BJ (cell line): ENCODE results near the gene KLC1. TPM values are rescaled to one million over a fixed set of nuclear protein-coding genes. Genes with fewer than 3 reads are reported as not detected.
"Not testable (repeated sequence)": the region's sequence is repeated elsewhere in the genome, so short reads cannot be mapped to it uniquely, and the experiment has no call there.

Experiments
- CTCF ChIA-PET: fragments of 350-600 bp; formaldehyde crosslinking; extraction: SDS; loops from one replicate; lab custom pipeline; 2021; ENCODE audit warnings: antibody characterized with exemption, inconsistent platforms; lab: Yijun Ruan, JAX
- POLR2A ChIA-PET: fragments of 300-600 bp; sonication (Branson Sonifier 250); formaldehyde crosslinking; extraction: SDS; loops from one replicate; lab custom pipeline; 2021; ENCODE audit warnings: antibody characterized with exemption; lab: Charles Lee
- DNase-seq: peaks from one replicate; pipeline ENCODE4 v3.0.0-alpha.2; 2011; ENCODE audit warnings: low read depth
- H3K27me3 ChIP-seq: 2 replicates; pipeline ENCODE4 v1.6.0; 2011; ENCODE audit warnings: low read length; ENCODE audit not compliant: control insufficient read depth, insufficient read depth
- H3K36me3 ChIP-seq: 2 replicates; pipeline ENCODE4 v1.5.1; 2011; ENCODE audit warnings: low read length; ENCODE audit not compliant: control insufficient read depth, insufficient read depth
- H3K4me3 ChIP-seq: 2 replicates; pipeline ENCODE4 v1.5.1; 2011; ENCODE audit warnings: low read depth, mild to moderate bottlenecking, control low read depth, low read length
- polyA plus RNA-seq: library from polyadenylated mRNA; depleted of rRNA; stranded (reverse); fragments of >200 nt; gene quantifications from 2 replicates; pipeline ENCODE4 v1.2.3, GENCODE V29; 2011
- TF ChIP-seq, protein P1 (sequence below): IDR thresholded peaks from 2 replicates; pipeline ENCODE4 v1.5.1; 2011; ENCODE audit warnings: low read depth, mild to moderate bottlenecking, control low read depth, inconsistent platforms, low read length, moderate library complexity; ENCODE audit not compliant: insufficient read depth

KLC1 gene
- polyA plus RNA-seq, 1 experiment, result 112 TPM

DNA sequence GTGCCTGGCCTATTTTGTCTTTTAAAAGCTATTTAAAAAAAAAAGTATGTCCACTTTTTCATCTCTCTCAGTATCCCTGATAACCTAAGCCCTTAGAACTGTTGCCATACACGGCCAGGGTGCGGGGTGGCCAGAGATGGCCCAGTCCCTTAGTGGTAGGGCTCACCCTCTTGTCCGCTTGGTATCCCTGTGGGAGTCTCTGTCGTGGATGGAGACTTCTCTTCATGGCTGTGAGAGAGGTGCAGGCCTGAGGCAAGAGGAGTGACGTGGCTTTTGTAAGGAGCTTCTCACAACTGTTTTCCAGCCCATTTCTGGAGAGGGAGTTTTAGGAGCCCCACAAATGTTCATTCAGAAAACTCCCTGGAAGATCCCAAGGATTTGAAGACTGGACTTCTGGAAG lies 59.4 kb downstream of the KLC1 start:
- Histone ChIP-seq H3K36me3 (peaks cover 26% of the 10 kb centered on the region), H3K4me3 (no peak overlapping the region), H3K27me3 (no peaks in the 10 kb centered on the region)
- CTCF ChIA-PET, result interaction anchor here (1.2 kb wide), 2 partner anchors 8 to 22 kb away, joined by 3 read pairs; no protein-coding TSS in a partner anchor
- TF ChIP-seq, protein P1, sequence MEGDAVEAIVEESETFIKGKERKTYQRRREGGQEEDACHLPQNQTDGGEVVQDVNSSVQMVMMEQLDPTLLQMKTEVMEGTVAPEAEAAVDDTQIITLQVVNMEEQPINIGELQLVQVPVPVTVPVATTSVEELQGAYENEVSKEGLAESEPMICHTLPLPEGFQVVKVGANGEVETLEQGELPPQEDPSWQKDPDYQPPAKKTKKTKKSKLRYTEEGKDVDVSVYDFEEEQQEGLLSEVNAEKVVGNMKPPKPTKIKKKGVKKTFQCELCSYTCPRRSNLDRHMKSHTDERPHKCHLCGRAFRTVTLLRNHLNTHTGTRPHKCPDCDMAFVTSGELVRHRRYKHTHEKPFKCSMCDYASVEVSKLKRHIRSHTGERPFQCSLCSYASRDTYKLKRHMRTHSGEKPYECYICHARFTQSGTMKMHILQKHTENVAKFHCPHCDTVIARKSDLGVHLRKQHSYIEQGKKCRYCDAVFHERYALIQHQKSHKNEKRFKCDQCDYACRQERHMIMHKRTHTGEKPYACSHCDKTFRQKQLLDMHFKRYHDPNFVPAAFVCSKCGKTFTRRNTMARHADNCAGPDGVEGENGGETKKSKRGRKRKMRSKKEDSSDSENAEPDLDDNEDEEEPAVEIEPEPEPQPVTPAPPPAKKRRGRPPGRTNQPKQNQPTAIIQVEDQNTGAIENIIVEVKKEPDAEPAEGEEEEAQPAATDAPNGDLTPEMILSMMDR, result no peak
- DNase-seq, result no peak
- POLR2A ChIA-PET, result no interaction called here

DNA sequence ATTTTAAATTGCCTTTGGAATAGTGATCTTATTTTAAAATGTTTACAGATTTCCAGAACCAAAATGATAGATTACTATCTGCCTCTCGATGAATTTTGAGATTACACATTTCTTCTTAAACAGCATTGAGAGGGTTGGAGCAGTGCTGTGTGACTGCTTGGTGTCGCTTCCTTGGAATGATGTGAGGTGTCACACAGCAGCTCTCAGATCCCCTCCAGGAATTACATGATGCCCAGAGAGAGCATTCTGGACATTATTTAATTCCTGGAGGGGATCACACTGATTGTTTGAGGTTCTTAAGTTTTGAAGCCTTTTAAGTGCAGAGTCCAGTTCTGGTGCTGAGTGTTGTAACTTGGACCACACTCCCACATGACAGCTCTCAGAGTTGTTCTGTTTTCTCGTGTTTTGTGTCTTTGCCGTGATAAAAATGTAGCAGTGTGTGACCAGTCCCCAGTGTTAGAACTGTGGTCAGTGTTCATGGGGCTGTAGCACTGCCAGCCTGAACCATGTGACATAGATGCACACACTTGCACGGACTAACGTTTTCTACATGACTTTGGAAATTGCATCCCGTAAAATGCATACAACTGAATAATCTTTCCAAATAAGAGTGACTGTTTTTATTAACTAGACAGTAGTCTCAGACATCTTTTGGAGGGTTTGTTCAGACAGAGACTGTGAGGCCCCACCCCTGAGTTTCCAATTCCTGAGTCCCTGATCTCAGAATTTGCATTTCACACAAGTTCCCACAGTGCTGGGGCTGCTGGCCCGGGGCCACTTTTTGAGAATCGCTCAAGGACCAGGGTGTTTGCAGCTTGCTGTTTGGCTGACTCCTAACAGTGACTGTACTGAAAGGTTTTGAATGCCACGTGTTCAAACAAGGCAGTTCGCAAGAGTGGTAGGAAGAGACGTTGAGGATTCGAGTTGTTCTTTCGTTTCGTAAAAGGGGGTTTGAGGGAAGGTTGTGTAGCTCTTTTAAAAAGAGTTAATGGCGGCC lies 60.2 kb downstream of the KLC1 start:
- TF ChIP-seq, protein P1, result no peak
- CTCF ChIA-PET, result interaction anchor here (1.2 kb wide), 1 partner anchor 9 kb away, joined by 3 read pairs; no protein-coding TSS in a partner anchor
- DNase-seq, result no peak
- POLR2A ChIA-PET, result no interaction called here
- H3K36me3 ChIP-seq, result peaks cover 28% of the 10 kb centered on the region
- no peak overlapping the region for H3K4me3 ChIP-seq
- no peaks in the 10 kb centered on the region for H3K27me3 ChIP-seq

DNA sequence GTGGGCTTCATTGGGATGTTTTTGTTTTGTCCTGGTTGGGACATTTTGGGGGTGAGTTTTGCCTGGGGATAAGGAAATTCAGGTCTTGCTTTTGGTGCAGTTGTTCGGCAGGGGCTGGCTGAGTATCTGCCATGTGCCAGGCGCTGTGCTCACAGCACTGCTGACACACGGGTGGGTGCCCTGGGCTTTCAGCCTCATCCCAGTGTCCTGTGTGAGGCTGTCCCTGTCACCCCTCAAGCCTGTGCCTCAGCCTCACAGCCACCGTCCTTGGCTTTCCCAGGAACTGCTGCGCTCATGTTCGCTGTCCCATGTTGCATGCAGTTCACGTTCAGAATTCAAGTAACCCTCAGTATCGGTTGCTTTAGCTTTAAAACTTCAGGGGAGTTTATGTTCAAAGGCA lies 61.3 kb downstream of the KLC1 start:
- Histone ChIP-seq H3K4me3 (no peak overlapping the region), H3K27me3 (no peaks in the 10 kb centered on the region), H3K36me3 (peaks cover 28% of the 10 kb centered on the region)
- DNase-seq, result no peak
- ChIA-PET CTCF (no interaction called here), POLR2A (no interaction called here)
- TF ChIP-seq, protein P1, result no peak

DNA sequence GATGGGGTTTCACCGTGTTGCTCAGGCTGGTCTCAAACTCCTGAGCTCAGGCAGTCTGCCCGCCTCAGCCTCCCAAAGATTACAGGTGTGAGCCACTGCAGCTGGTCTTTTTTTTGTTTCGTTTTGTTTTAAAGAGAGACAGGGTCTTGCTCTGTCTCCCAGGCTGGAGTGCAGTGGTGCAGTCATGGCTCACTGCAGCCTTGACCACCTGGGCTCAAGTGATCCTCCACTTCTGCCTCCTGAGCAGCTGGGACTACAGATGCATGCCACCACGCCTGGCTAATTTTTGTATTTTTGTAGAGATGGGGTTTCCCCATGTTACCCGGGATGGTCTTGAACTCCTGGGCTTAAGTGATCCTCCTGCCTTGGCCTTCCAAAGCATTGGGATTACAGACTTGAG lies 62.6 kb downstream of the KLC1 start:
- POLR2A ChIA-PET, H3K27me3 ChIP-seq, DNase-seq, H3K4me3 ChIP-seq: not testable (repeated sequence)
- CTCF ChIA-PET, result interaction anchor here (1.1 kb wide), 1 partner anchor 12 kb away, joined by 3 read pairs; no protein-coding TSS in a partner anchor
- H3K36me3 ChIP-seq, result peaks cover 25% of the 10 kb centered on the region

DNA sequence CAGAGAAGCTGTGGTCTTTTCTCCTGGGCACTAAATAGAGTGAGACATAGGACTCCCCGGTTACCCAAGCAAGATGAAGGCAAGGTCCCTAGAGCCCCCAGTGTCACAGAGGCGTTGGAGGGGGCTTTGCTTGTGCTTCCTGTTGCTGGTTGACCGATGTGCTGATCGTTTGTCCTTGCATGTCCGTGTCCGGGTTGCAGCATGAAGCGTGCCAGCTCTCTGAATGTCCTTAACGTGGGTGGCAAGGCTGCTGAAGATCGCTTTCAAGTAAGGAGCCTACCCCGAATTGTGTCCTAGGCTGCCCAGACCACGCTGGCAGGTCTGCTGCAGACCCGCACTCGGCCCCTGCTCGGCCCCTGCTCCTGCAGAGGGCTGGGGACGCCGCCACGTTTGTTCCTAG lies 63.1 kb downstream of the KLC1 start:
- ChIA-PET CTCF (interaction anchor here (1.1 kb wide), 1 partner anchor 12 kb away, joined by 3 read pairs; no protein-coding TSS in a partner anchor), POLR2A (no interaction called here)
- H3K36me3 ChIP-seq, result peaks cover 23% of the 10 kb centered on the region
- H3K27me3 ChIP-seq, result no peaks in the 10 kb centered on the region
- DNase-seq, result no peak
- H3K4me3 ChIP-seq, result no peak overlapping the region
- TF ChIP-seq, protein P1, result no peak
